ENCODE data around the gene DNAH11. TPM values are rescaled to one million over a fixed set of nuclear protein-coding genes. Genes with fewer than 3 reads are reported as not detected.

Gene DNAH11
- polyA plus RNA-seq, 3 donors, result under 0.01 to 0.30 (median 0.10) TPM

GRCh38 chr7:21893401-21893800, 350.6 kb downstream of the DNAH11 start:
- WGBS, 3 donors, result 82 to 91% (median 84%) methylated on average over 3 of the region's 3 CpGs
- H3K27ac ChIP-seq (ENCODE audit: low read depth, low read length), result no peak overlapping the region

GRCh38 chr7:21898265-21898930, 355.6 kb downstream of the DNAH11 start:
- 65 to 91% (median 67%) methylated on average over 17 of the region's 17 CpGs for WGBS, 3 donors
- no peak overlapping the region for H3K27ac ChIP-seq (ENCODE audit: low read depth, low read length)

- 80 to 90% (median 87%) methylated on average over 5 of the region's 5 CpGs for WGBS, 3 donors
- no peak overlapping the region for H3K27ac ChIP-seq (ENCODE audit: low read depth, low read length)
Measured at GRCh38 chr7:21902240-21902639, 359.4 kb downstream of the DNAH11 start.

DNA sequence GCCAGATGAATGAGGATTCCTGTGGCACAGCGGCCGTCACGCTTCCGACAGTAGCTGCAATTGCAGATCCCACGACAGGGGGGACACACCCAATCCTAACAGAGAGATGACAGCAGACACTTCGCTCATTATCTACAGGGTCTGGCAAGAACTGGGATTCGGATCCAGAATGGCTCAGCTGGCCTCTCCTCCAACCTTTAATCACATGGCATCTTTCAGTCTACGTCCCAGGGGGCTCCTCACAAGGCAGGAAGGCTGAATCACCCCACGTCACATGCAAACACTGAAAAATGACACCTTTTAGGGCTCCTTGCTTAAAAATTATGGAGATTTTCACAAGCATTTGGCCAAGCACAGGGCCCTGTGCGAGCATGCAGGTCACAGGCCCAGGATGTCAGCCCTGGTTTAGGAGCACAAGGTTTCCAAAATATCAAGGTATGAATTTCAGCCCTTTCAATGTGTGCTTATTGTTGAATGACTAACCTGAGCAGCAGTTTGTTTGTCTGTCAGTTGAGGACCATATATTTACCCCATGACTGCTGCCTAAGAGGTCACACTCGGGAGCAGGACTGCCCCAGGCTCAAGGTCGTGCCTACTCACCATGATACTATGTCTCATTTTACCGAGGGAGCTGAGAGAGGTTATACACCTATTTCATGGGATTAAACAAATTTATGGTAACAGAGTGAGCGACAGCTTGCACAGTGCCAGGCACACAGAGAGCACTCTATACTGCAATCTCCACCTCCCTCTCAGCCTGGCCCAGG, 360.4 kb downstream of the DNAH11 start:
- no peak overlapping the region for H3K27ac ChIP-seq (ENCODE audit: low read depth, low read length)
- 92 to 93% (median 92%) methylated on average over 14 of the region's 14 CpGs for WGBS, 3 donors

DNA sequence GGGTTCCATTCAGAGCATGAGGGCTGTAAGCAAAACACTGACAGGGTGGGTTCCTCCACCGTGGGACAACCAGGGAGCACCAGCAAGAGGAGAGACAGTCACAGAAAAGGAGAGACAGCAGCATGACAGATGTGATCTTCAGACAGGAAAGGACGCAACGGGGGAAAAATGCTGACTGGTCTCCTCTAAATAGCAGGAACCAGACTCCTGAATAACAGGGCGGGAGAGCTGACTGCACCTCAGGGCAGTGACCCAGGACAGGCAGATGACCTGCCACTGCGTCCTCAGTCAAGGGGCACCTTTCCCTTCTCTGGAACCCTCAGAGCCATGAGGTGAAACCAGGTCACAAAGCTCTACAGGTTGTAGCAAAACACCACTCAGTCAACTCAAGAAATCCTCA, 365.9 kb downstream of the DNAH11 start:
- WGBS, 3 donors, result 84 to 91% (median 90%) methylated on average over 5 of the region's 5 CpGs
- no peak overlapping the region for H3K27ac ChIP-seq (ENCODE audit: low read depth, low read length)

DNA sequence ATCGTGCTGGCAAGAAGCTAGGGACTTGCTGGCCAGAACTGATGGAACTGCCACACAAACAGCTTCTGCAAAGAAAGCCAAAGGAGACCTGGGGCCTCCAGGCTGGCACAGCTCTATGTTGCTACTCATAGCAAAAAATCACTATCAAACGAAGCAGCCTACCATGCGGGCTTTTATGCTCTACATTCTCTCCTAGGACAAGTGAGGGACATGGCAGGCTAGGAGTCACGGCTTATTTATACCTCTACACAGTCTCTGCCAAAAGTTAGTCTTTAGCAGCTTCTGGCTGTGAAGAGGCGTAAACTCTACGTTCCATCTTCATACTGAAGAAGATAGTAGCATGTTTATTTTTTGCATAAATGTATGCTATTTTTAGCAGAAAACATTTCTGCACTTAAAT, 367.4 kb downstream of the DNAH11 start:
- H3K27ac ChIP-seq (ENCODE audit: low read depth, low read length), result no peak overlapping the region
- 87 to 93% (median 88%) methylated on average over 6 of the region's 6 CpGs for WGBS, 3 donors

- no peak overlapping the region for H3K27ac ChIP-seq (ENCODE audit: low read depth, low read length)
- 85 to 90% (median 88%) methylated on average over 8 of the region's 8 CpGs for WGBS, 3 donors
Measured at GRCh38 chr7:21911341-21911875, 368.6 kb downstream of the DNAH11 start.

- H3K27ac ChIP-seq (ENCODE audit: low read depth, low read length), result no peak overlapping the region
- 71 to 74% (median 72%) methylated on average over 7 of the region's 7 CpGs for WGBS, 3 donors
Measured at GRCh38 chr7:21912305-21912704, 369.5 kb downstream of the DNAH11 start.

- WGBS, 3 donors, result 71 to 87% (median 71%) methylated on average over 8 of the region's 8 CpGs
- no peak overlapping the region for H3K27ac ChIP-seq (ENCODE audit: low read depth, low read length)
Measured at GRCh38 chr7:21912931-21913780, 370.3 kb downstream of the DNAH11 start.

- no peak overlapping the region for H3K27ac ChIP-seq (ENCODE audit: low read depth, low read length)
- WGBS, 3 donors, result 80 to 95% (median 90%) methylated on average over 5 of the region's 5 CpGs
Measured at GRCh38 chr7:21914671-21915070, 371.8 kb downstream of the DNAH11 start.

DNA sequence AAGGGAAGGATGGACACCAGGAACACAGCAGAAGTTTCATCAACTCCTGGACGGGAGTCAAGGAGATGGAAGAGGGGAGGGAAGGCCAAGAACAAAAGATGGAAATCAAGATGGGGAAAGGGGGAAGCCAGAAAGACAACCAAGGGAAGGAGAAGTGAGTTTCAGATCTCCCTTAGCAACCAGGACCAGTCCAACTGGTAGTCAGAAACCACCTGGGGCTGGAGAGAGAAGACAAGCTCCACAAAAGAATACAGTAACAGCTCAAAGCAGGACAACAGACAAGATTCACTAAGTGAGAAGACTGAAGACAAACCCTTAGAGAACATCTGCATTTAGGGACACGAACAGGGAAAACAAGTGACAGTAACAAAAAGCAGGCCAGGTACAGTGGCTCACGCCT, 372.3 kb downstream of the DNAH11 start:
- no peak overlapping the region for H3K27ac ChIP-seq (ENCODE audit: low read depth, low read length)
- WGBS, 3 donors, result 86 to 94% (median 89%) methylated on average over 3 of the region's 3 CpGs

- WGBS, 3 donors, result 93 to 96% (median 95%) methylated on average over 7 of the region's 7 CpGs
- H3K27ac ChIP-seq (ENCODE audit: low read depth, low read length), result no peak overlapping the region
Measured at GRCh38 chr7:21916176-21916575, 373.3 kb downstream of the DNAH11 start.

GRCh38 chr7:21916629-21917028, 373.8 kb downstream of the DNAH11 start:
- 85 to 92% (median 89%) methylated on average over 5 of the region's 5 CpGs for WGBS, 3 donors

DNA sequence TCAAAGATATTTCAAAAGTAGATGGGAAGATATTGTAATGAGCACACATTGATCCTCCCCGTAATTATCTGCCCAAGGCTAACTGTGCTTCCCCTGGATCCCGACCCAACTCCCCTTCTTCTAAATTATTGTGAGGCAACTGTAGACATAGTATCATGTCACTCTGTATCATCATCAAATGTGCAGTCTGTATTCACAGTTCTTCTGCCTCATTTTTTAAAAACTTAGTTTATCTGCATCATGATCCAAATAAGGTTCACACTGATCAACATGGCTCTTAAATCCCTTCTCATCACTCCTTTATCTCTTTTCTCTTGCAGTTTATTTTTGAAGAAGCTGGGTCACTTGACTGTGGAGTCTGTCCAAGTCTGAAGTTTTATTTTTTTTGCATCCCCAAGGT, 375.4 kb downstream of the DNAH11 start:
- no peak overlapping the region for H3K27ac ChIP-seq (ENCODE audit: low read depth, low read length)
- WGBS, 3 donors, result 92 to 96% (median 94%) methylated on average over 2 of the region's 2 CpGs

More at GRCh38 chr7:21916629-21917028, 373.8 kb downstream of the DNAH11 start:
- H3K27ac ChIP-seq (ENCODE audit: low read depth, low read length), result no peak overlapping the region

GRCh38 chr7:21920936-21921335, 378.1 kb downstream of the DNAH11 start:
- H3K27ac ChIP-seq (ENCODE audit: low read depth, low read length), result no peak overlapping the region

GRCh38 chr7:21922605-21923004, 379.8 kb downstream of the DNAH11 start:
- 68 to 96% (median 76%) methylated on average over 5 of the region's 5 CpGs for WGBS, 3 donors
- no peak overlapping the region for H3K27ac ChIP-seq (ENCODE audit: low read depth, low read length)

More at GRCh38 chr7:21920936-21921335, 378.1 kb downstream of the DNAH11 start:
- WGBS, 3 donors, result 56 to 63% (median 57%) methylated on average over 3 of the region's 3 CpGs

GRCh38 chr7:21923658-21924057, 380.8 kb downstream of the DNAH11 start:
- WGBS, 3 donors, result 18 to 66% (median 65%) methylated on average over 2 of the region's 2 CpGs
- H3K27ac ChIP-seq (ENCODE audit: low read depth, low read length), result no peak overlapping the region

GRCh38 chr7:21926448-21926847, 383.6 kb downstream of the DNAH11 start:
- 88 to 96% (median 95%) methylated on average over 1 of the region's 1 CpG for WGBS, 3 donors
- H3K27ac ChIP-seq (ENCODE audit: low read depth, low read length), result no peak overlapping the region

- 77 to 85% (median 80%) methylated on average over 6 of the region's 6 CpGs for WGBS, 3 donors
- no peak overlapping the region for H3K27ac ChIP-seq (ENCODE audit: low read depth, low read length)
Measured at GRCh38 chr7:21927693-21928092, 384.9 kb downstream of the DNAH11 start.

All from adipose tissue (tissue), 3 donors.